ENCODE data around the gene SPTSSB. TPM values are rescaled to one million over a fixed set of nuclear protein-coding genes. Genes with fewer than 3 reads are reported as not detected.

SPTSSB gene
- total RNA-seq, 1 donor from 2014 or later: not detected

GRCh38 chr3:161392853-161393252 lies 21.5 kb upstream of the SPTSSB start:
- no peak for DNase-seq (ENCODE audit: low read depth, low spot score)

GRCh38 chr3:161390200-161390599 lies 18.9 kb upstream of the SPTSSB start:
- DNase-seq (ENCODE audit: low read depth, low spot score): no peak

- DNase-seq (ENCODE audit: low read depth, low spot score): no peak
Observed at GRCh38 chr3:161389445-161390035, 18.2 kb upstream of the SPTSSB start.

DNA sequence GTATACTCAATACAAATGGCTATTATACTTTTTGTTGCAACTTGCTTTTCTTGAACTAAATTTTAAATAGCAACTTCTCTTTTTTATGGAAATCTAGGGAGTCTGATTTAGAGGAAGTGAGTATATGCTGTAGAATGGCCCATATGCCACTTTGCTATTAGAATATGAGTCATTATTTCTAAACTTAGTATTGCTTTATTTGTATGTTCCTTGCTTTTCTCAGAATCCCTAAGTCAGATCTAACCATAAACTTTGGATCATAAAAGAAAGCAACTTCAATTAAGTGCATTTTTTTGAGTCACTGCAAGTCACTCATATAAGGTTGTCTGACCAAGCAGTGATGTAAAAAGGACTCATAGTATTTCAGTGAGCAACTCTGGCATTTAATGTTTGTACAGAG lies 17.5 kb upstream of the SPTSSB start:
- DNase-seq (ENCODE audit: low read depth, low spot score): no peak

DNA sequence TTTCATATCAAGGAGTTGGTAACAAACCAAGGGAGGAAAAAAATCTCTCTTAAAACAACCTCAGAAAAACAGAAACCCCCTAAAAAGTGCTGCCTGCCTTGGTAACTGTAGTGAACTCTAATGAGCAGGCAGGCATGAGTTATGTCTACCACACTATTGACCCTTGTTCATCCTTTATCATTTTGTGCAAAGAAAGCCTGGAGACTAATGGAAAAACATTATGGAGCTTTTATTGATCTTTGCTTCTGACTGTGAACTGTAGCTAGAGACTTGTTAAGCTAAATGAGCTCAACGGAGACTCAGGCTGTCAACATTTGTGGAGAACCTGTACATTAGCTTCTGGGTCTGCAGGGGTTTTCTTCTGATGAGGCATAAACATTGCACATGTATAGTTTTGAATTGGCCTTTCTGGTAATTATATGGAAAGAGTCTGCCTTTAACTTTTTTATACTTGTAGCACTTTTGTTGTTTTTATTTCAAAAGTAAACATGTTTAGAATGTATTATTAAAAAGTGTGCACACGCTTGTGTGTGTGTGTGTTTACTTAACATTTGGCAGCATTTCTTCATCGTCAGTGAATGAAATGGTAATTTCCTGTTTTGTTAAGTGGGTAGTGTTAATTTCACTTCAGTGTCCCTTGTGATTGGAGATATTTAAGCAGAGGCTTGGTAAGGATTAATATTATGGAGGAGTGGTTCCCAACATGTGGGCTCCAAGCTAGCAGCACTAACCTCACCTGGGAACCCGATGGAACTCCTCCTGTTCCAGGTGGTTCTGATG lies 15.9 kb upstream of the SPTSSB start:
- no peak for DNase-seq (ENCODE audit: low read depth, low spot score)

DNA sequence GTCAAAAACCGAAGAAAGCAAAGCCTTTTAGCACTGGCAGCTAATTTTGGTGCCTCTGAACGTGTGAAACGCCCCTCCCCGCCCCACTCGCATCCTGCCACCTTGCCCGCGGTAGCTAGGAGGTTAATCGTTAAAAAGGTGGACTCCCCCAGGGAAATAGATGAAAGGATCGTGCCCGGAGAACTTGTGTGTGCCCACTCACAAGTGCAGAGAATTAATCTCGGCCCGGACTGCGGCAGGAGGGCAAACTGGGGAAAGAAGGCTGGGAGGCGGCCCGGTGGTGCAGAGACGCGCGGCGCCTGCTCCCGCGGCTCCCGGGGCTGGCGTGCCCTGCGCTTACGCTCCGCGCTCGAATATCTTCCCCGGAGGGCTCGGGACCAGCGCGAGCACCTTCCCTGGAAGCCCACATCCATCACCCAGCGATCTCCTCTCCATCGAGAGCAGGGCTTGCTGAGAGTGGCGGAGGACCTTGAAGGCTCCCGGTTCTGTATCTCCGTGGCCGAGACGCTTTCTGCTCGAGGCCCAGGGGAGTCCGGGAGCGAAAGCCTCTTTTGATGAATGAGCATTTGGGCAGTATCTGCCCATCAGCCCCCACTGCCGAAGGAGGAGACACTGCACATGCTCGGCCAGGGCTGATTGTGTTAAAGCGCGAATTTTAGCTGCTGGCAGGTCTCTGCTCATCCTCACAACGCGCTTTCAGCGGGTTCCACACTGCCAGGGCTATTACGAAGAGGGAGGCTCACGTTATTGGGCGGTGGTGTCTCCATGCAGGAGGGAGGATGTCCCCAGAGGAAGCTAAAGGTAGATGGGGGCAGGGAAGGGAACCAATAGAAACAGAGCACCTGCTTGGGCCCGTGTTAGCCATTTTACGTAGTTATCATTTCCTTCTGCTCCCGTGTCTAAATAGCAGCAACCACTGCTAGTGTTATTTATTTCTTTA lies 1.3 kb upstream of the SPTSSB start:
- no peak for DNase-seq (ENCODE audit: low read depth, low spot score)

- no peak for DNase-seq (ENCODE audit: low read depth, low spot score)
Observed at GRCh38 chr3:161369531-161369930, 1.8 kb downstream of the SPTSSB start.

DNA sequence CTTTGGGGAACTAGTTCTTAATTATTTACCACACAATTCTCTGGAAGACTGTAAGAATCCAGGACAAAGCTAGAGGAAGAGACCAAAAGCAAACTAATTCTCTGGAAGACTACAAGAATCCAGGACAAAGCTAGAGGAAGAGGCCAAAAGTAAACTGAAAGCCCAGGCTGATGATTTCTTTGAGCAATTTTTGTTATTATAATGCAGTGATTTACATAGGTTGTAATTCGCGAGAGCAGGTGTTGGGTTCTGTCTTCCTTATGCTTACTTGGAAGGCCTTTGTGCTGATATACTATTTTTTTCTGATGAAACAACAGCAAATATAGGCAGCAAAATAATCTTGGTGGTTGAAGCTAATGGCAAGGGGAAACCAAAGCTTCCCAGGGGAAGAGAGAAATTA lies 5.2 kb downstream of the SPTSSB start:
- DNase-seq (ENCODE audit: low read depth, low spot score): no peak

DNA sequence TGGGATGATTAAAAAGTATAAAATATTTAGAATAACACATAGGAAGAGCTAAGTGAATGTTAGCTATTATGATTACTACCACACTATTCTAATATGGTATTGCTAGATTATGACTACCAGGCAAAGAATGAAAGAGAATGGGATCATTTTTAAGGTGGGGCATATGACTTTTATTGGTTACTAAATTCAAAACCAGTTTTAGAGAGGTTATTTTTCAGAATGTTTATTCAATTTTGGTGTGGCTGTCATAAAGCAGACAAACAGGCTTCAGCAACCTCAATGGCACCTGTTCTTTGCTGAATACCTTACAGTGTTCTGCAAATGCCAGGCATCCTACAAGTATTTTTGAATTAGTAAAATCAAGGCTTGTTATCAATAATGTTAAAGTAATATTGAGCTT lies 12.8 kb downstream of the SPTSSB start:
- no peak for DNase-seq (ENCODE audit: low read depth, low spot score)

GRCh38 chr3:161356287-161356686 lies 15.0 kb downstream of the SPTSSB start:
- DNase-seq (ENCODE audit: low read depth, low spot score): no peak

DNA sequence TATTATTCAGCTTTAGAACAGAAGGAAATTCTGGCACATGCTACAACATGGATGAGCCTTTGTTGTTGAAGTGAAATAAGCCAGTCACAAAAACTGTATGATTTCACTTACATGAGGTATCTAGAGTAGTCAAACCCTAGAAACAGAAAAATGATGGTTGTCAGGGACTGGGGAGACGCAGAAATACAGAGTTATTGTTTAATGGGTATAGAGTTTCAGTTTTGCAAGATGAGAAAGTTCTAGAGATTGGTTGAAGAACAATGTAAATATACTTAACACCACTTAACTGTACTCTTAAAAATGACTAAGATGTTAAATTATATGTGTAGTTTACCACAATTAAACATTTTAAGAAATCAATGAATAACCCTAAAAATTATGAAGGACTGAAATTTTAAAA lies 15.8 kb downstream of the SPTSSB start:
- DNase-seq (ENCODE audit: low read depth, low spot score): no peak

- no peak for DNase-seq (ENCODE audit: low read depth, low spot score)
Observed at GRCh38 chr3:161354554-161354953, 16.8 kb downstream of the SPTSSB start.

DNA sequence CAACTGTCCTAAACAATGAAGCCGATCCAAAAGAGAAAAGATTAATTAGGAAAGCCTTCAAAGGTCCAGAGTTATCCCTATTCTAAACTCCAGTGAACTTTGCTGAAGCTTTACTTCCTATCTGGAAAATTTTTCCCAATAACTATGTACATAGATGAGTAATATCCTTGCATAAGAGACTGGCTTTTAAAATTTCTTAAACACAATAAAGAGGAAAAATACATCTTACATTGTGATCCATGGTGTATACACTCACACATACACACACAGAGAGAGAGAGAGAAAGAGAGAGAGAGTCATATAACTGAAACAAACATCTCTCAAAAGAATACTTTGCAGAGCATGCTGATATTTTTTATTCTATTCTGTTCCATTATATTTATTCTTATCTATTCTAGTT lies 20.0 kb downstream of the SPTSSB start:
- DNase-seq (ENCODE audit: low read depth, low spot score): no peak

DNA sequence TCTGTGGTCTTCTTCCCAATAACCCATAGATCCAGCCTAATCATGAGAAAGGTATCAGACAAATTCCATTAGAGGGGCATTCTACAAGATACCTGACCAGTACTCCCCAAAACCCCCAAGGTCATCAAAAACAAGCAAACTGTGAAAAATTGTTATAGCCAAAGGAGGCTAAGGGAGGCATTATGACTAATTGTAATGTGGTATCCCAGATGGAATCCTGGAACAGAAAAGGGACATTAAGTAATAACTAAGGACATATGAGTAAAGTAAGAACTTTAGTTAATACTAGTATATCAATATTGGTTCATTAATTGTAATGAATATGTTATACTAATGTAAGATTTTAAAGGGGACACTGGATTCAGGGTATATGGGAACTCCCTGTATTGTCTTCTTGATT lies 20.4 kb downstream of the SPTSSB start:
- DNase-seq (ENCODE audit: low read depth, low spot score): no peak

DNA sequence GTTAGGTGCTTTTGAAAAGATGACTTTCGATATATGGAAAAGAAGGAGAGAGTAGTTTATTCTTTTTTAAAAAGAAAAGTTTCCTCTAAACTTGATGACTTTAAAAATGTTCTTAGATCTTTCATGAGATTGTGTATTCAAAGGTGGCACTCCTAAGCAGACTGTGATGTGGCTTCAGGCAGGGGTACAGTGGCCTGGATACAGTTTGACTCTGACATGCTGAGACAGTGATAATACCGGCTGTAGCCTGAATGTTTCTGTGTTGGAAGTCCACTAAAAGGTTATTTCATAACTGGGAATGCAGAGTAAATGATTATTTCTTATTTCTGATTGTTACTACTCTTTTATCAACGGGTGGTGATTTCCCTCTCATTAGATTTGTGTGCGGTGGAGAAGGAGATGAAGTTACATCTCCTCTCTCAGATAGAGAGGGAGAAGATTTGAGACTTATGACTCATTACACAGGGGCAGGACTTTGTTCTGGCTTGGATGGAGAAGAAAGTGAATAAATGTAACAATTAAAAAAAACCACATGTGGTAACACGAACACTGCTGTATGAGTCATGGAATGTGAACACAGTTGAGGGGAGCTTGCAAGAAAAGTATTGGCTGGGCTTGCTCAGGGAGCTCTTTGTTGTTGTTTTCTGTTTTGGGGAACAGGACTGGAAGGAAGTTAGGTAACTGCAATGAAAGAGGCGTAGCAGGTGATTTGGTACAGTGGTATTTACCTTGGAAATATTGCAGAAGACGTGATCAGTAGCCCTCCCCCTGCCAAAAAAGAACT lies 21.6 kb downstream of the SPTSSB start:
- DNase-seq (ENCODE audit: low read depth, low spot score): no peak

GRCh38 chr3:161348796-161349400 lies 22.4 kb downstream of the SPTSSB start:
- DNase-seq (ENCODE audit: low read depth, low spot score): no peak

DNA sequence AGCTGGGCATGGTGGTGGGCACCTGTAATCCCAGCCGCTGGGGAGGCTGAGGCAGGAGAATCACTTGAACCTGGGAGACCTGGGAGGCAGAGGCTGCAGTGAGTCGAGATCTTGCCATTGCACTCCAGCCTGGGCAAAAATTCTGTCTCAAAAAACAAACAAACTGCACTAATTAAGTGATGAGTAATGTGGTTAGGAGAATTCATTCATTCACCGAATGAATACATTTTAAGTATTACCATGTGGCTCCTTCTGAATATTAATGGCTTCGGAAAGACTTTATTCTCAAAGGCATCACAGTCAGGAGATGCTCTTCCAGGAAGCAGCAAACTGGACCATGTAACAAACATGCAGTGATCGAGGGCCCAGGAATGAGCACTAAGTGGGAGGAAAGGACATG lies 23.6 kb downstream of the SPTSSB start:
- no peak for DNase-seq (ENCODE audit: low read depth, low spot score)

DNA sequence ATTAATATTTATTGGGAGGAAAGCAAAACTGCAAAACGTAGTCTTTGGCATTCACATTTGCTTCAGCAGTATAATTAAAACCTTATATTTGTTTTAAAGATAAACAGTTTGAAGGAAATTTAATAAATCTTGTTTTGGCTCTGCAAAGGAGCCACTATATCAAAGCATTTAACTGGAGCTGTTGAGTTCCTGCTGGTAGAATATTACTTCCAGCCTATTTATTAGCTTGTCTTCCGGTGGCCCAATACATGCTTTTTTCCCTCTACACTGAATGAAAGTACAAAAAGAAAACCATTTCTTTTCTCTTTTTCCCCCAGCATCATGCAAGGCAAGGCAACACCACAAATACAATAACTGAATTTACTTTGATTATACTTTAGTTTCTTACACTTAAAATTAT lies 26.3 kb downstream of the SPTSSB start:
- DNase-seq (ENCODE audit: low read depth, low spot score): no peak

- no peak for DNase-seq (ENCODE audit: low read depth, low spot score)
Observed at GRCh38 chr3:161343986-161344385, 27.3 kb downstream of the SPTSSB start.

GRCh38 chr3:161343540-161343939 lies 27.8 kb downstream of the SPTSSB start:
- no peak for DNase-seq (ENCODE audit: low read depth, low spot score)

- DNase-seq (ENCODE audit: low read depth, low spot score): no peak
Observed at GRCh38 chr3:161342629-161343028, 28.7 kb downstream of the SPTSSB start.

All from pulmonary artery endothelial cell (primary cell).